HG03103 (cell line): ENCODE data around the gene DDAH1.
"Not testable (repeated sequence)": the region's sequence is repeated elsewhere in the genome, so short reads cannot be mapped to it uniquely, and the experiment has no call there.

Experiments
- ATAC-seq: cut with Tn5 transposase; IDR thresholded peaks from one replicate; pipeline ENCODE4 v1.9.1; 2021; ENCODE audit warnings: low read depth; ENCODE audit not compliant: unreplicated experiment

The DDAH1 gene

GRCh38 chr1:85465099-85465785 lies at the start of gene DDAH1:
Gene DDAH1, minus strand, starts transcription at chr1:85465159. Its CDS starts 114 bp downstream, at chr1:85465045.
- ATAC-seq = no peak

DNA sequence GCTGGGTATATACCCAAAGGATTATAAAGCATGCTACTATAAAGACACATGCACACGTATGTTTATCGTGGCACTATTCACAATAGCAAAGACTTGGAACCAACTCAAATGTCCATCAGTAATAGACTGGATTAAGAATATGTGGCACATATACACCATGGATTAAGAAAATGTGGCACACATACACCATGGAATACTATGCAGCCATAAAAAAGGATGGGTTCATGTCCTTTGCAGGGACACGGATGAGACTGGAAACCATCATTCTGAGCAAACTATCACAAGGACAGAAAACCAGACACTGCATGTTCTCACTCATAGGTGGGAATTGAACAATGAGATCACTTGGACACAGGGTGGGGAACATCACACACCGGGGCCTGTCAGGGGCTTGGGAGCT lies 49.0 kb upstream of the DDAH1 start:
- not testable (repeated sequence) for ATAC-seq

GRCh38 chr1:85504417-85504816 lies 39.5 kb upstream of the DDAH1 start:
- ATAC-seq = no peak

GRCh38 chr1:85502625-85503083 lies 37.7 kb upstream of the DDAH1 start:
- ATAC-seq = no peak

DNA sequence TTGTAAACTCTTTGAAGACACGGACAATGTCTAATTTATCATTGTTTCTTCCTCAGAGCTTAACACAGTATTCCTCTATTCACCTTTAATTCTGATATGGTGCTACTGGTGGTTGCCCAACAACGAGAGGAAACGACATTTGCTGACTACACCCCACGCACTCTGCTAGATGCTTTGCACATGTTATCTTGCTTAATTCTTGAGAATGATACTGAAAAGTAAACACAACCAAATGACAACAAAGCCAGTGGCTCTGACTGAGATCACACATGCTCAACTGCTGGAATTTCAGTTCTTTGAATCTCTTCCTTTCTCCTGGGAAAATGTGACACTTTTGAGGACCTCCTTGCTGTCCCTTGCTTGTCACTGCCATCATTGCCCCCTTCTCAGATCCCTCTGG lies 37.2 kb upstream of the DDAH1 start:
- ATAC-seq = no peak

DNA sequence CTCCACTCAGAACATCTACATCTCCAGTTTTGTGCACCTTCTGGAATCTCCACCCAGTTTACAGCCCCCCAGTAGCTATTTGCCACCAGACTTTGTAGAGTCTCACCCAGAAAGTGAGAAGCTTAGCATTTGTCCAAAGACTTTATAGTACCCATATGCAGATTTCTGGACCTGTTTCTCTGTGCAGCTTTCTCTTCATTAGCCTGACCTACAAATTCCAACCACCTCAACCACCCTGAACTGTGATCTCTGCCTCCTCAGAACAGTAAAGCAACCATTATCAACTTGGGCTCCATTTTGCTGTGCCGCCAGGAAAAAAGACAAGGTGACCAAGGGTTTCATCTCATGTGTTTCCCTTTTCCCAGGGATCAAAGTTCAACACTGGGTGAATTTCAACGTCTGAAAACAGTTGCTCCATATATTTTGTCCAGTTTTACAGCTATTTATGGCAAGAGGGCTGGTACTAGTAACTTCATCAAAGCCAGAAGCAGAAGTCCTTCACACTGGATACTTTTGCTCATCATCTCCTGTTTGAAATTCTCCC lies 36.5 kb upstream of the DDAH1 start:
- no peak for ATAC-seq

- ATAC-seq = no peak
Measured at GRCh38 chr1:85496941-85497582, 32.1 kb upstream of the DDAH1 start.

GRCh38 chr1:85495556-85495955 lies 30.6 kb upstream of the DDAH1 start:
- ATAC-seq = no peak

DNA sequence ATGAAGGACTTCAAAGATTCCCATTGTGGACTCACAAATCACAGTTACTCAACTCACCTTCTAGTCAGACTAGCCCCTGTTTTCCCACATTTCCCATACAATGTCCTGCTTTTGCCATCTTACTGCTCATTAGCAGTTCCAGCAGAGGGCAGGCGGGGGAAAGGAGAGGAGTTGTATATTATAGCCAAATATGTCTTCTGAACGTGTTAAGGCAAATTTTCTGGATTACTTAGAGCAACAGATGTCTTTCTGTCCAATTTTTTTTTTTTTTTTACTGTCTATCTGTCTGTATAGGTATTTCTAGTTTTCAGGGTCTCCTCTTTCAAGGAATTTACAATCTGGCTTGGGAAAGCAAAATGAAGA lies 29.9 kb upstream of the DDAH1 start:
- no peak for ATAC-seq

GRCh38 chr1:85494074-85494903 lies 29.3 kb upstream of the DDAH1 start:
- ATAC-seq = no peak

DNA sequence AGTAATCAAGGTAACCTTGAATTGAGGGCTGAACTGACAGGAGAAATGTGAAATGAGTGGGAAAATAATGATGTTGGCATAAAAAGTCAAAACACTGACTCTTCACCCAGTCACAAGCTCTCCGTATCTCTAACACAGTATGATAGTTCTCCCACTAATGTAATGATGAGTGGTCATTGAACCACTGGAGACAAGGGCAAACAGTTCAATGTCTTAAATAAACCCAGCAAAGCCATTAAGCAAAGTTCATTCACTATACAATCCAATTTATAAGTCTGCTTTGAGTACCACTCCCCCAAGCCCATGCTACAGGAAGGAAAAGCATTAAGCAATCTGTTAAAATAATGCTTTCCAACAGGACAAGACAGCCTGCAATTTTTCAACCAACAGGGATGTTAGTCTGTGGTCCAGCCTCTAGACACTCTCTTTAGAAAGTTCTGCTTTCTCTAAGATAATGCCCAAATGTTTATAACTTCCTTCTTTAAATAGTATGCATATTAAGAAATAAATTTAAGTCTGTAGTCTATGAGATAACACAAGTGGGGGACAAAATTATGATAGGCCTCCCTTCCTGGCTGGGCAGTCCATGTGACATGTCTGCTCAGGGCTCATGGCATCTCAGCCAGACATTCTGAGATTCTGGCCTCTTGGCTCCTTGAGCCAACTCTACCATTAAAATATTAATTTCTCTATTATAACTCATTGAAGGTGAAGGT lies 25.5 kb upstream of the DDAH1 start:
- ATAC-seq = no peak

- no peak for ATAC-seq
Measured at GRCh38 chr1:85488126-85488525, 23.2 kb upstream of the DDAH1 start.

DNA sequence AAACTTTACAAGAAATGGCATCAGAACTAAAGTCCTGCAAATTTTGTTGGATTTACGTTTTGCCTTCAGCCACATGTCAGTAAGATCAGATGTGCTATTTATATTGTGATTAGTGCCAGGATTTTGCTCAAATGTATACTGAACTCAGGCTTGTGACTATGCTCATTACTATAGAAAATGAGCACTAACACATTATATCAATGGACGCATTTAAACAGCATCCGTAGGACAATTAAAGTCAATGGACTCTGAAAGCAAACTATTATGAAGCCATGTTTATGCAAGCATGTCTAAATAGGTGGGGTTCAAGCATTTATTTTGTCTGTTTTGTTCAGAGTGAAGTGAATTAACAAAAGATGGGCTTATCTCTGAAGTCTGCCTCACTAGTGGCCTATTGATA lies 20.6 kb upstream of the DDAH1 start:
- ATAC-seq = no peak

- no peak for ATAC-seq
Measured at GRCh38 chr1:85484716-85485115, 19.8 kb upstream of the DDAH1 start.

GRCh38 chr1:85484264-85484663 lies 19.3 kb upstream of the DDAH1 start:
- ATAC-seq = no peak

- no peak for ATAC-seq
Measured at GRCh38 chr1:85481688-85482087, 16.7 kb upstream of the DDAH1 start.

DNA sequence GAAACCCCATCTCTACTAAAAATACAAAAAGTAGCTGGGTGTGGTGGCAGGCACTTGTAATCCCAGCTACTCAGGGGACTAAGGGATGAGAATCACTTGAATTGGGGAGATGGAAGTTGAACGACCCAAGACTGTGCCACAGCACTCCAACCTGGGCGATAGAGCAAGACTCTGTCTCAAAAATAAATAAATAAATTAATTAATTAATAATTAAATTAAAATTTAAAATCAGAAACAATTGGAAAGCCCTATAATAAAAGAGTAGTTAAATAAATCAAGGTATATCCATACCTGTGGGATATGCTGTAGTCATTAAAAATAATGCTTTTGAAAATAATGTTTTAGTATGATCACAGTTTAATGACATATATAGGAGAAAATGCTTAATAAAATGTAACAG lies 15.6 kb upstream of the DDAH1 start:
- no peak for ATAC-seq

- no peak for ATAC-seq
Measured at GRCh38 chr1:85479491-85479890, 14.5 kb upstream of the DDAH1 start.

DNA sequence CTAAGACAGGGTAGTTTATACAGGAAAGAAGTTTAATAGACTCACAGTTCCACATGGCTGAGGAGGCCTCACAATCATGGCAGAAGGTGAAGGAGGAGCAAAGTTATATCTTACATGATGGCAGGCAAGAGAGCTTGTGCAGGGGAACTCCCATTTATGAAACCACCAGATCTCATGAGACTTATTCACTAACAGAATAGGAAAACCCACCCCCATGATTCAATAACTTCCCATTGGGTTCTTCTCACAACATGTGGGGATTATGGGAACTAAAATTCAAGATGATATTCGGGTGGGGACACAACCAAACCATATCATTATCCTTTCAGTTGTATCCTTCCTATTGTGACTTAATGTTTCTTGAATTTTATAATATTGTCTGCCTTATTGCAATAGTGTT lies 13.4 kb upstream of the DDAH1 start:
- ATAC-seq = no peak

- no peak for ATAC-seq
Measured at GRCh38 chr1:85475055-85475454, 10.1 kb upstream of the DDAH1 start.

GRCh38 chr1:85473390-85473789 lies 8.4 kb upstream of the DDAH1 start:
- no peak for ATAC-seq
